GM12878 (cell line): ENCODE data around the gene ELP2. TPM values are rescaled to one million over a fixed set of nuclear protein-coding genes. Genes with fewer than 3 reads are reported as not detected.

Source experiments
- ATAC-seq: fragments of 200-7000 bp; cut with Tn5 transposase; 3 replicates; pipeline ENCODE4 v1.9.1; 2020; ENCODE audit warnings: mild to moderate bottlenecking, moderate library complexity
- BruUV-seq: library from RNA; stranded (reverse); fragments of 400-500 nt; replicated peaks from 2 replicates; lab custom pipeline; 2021; lab: Mats Ljungman, UMichigan
- CTCF ChIA-PET: fragments of 300-600 bp; sonication (Branson Sonifier 250); formaldehyde crosslinking; extraction: SDS; loops from one replicate; lab custom pipeline; 2021; ENCODE audit warnings: inconsistent platforms; lab: Yijun Ruan, JAX
- POLR2A ChIA-PET: fragments of 350-600 bp; formaldehyde crosslinking; extraction: SDS; loops from one replicate; lab custom pipeline; 2021; ENCODE audit warnings: inconsistent platforms; lab: Charles Lee
- RAD21 ChIA-PET: fragments of 300-600 bp; sonication (Branson Sonifier 250); formaldehyde crosslinking; loops from one replicate; lab custom pipeline; 2023; ENCODE audit warnings: antibody characterized with exemption; ENCODE audit not compliant: unreplicated experiment; lab: Charles Lee
- SMC1A ChIA-PET: fragments of 300-600 bp; sonication (Branson Sonifier 250); formaldehyde crosslinking; loops from one replicate; lab custom pipeline; 2023; ENCODE audit not compliant: unreplicated experiment, uncharacterized antibody; lab: Charles Lee
- DNase-seq: peaks from one replicate; pipeline ENCODE4 v3.0.0-alpha.2; 2011; ENCODE audit warnings: low read depth, low spot score
- FAIRE-seq: peaks from 3 replicates; lab custom pipeline; 2011; peaks lifted over from hg19 to GRCh38; lab: Jason Lieb, UNC
- H2AFZ ChIP-seq: 2 replicates; pipeline ENCODE4 v1.6.0; 2011; ENCODE audit warnings: low read depth, low read length, control low read depth; ENCODE audit not compliant: control insufficient read depth
- H3K27ac ChIP-seq: 2 replicates; pipeline ENCODE4 v1.5.1; 2011; ENCODE audit warnings: control low read depth; ENCODE audit not compliant: control insufficient read depth, insufficient read depth
- H3K27me3 ChIP-seq, 2 experiments: replicated peaks in 1 of 2; 2 replicates each; pipeline versions ENCODE4 v1.6.0 to v1.6.1; 2011; ENCODE audit warnings: low read length in 1 of 2; ENCODE audit not compliant: control insufficient read depth in 2 of 2, insufficient read depth in 2 of 2
- H3K36me3 ChIP-seq, 2 experiments: 2 replicates each; pipeline ENCODE4 v1.5.1; 2011; ENCODE audit warnings: low read length in 1 of 2; ENCODE audit not compliant: control insufficient read depth in 2 of 2, insufficient read depth in 2 of 2
- H3K4me1 ChIP-seq: 2 replicates; pipeline ENCODE4 v1.6.1; 2011; ENCODE audit warnings: mild to moderate bottlenecking, low read length, moderate library complexity, mixed read lengths; ENCODE audit not compliant: control insufficient read depth, insufficient read depth
- H3K4me2 ChIP-seq: 2 replicates; pipeline ENCODE4 v1.6.0; 2011; ENCODE audit warnings: control low read depth; ENCODE audit not compliant: control insufficient read depth, insufficient read depth
- H3K4me3 ChIP-seq: fragments of 200-600 bp; sonication (generic); 2 replicates; pipeline ENCODE4 v1.5.1; 2016
- H3K79me2 ChIP-seq: 2 replicates; pipeline ENCODE4 v1.6.0; 2011; ENCODE audit warnings: low read length; ENCODE audit not compliant: control insufficient read depth, insufficient read depth
- H3K9ac ChIP-seq: 2 replicates; pipeline ENCODE4 v1.8.0; 2011; ENCODE audit warnings: low read length, control low read depth, mixed read lengths; ENCODE audit not compliant: control insufficient read depth, insufficient read depth
- H3K9me3 ChIP-seq: replicated peaks from 3 replicates; pipeline ENCODE4 v1.5.1; 2011; ENCODE audit warnings: mild to moderate bottlenecking, low read length; ENCODE audit not compliant: control insufficient read depth, insufficient read depth
- H4K20me1 ChIP-seq: 2 replicates; pipeline ENCODE4 v1.6.0; 2011; ENCODE audit not compliant: control insufficient read depth, insufficient read depth
- ASH2L ChIP-seq: fragments of 300-600, 200-600 bp; sonication (generic); IDR thresholded peaks from 2 replicates; pipeline ENCODE4 v1.6.1; 2017; ENCODE audit warnings: low read depth, mild to moderate bottlenecking, borderline replicate concordance
- ETV6 ChIP-seq, 2 experiments: fragments of 450-650 bp in 1 of 2; IDR thresholded peaks in 1 of 2; conservative IDR thresholded peaks in 1 of 2; 2 replicates each; pipeline ENCODE4 v1.6.1; 2014; ENCODE audit warnings: antibody characterized with exemption in 1 of 2, borderline replicate concordance in 1 of 2, low read depth in 1 of 2, mild to moderate bottlenecking in 1 of 2, moderate library complexity in 1 of 2
- KDM1A ChIP-seq: fragments of 200-600 bp; sonication (generic); IDR thresholded peaks from 2 replicates; pipeline ENCODE4 v1.6.1; 2016; ENCODE audit warnings: borderline replicate concordance
- WGBS: methylation state at CpG from one replicate; pipeline ENCODE4 v1.1.6; 2016; ENCODE audit warnings: low lambda C conversion rate; ENCODE audit not compliant: insufficient replicate concordance, insufficient coverage; ENCODE audit errors: missing lambda C conversion rate; 5-methylcytosine and 5-hydroxymethylcytosine counted together
- in situ Hi-C: fragments of 300-500 bp; cut with MboI; formaldehyde crosslinking; loops from 9 replicates; pipeline ENCODE4 v1.14.3; 2018; ENCODE audit warnings: mixed read lengths
- intact Hi-C: fragments of 100-400 bp; cut with micrococcal nuclease; formaldehyde crosslinking; loops from one replicate; pipeline ENCODE4 v1.14.2; 2022; ENCODE audit not compliant: unreplicated experiment
- polyA plus RNA-seq, 11 experiments: library from polyadenylated mRNA; depleted of rRNA in 4 of 11; unstranded in 6 of 11; stranded (reverse) in 5 of 11; fragments of >200 nt; fragmentation: Nextera tagmentation in 4 of 11; fragmentation: Illumina TruSeq in 1 of 11; extraction: Ambion mirVana in 4 of 11; extraction: Trizol in 1 of 11; gene quantifications; 1 replicate in 1 of 11; 2 replicates in 10 of 11; pipeline versions ENCODE4 v1.2.1 to v1.2.3, GENCODE V29; 2011 to 2016; ENCODE audit warnings: inconsistent platforms in 2 of 11, missing spikeins in 2 of 11, low read depth in 1 of 11
- total RNA-seq, 4 experiments: library from RNA; depleted of rRNA in 3 of 4; stranded (reverse); fragments of >200 nt in 3 of 4; fragmentation: Illumina TruSeq in 1 of 4; extraction: Trizol in 1 of 4; gene quantifications; 2 replicates each; pipeline versions ENCODE4 v1.2.1 to v1.2.3, GENCODE V29; 2013 to 2021
- TF ChIP-seq, protein P1 (sequence below): fragments of 450-650 bp; IDR thresholded peaks from 2 replicates; pipeline ENCODE4 v1.6.1; 2016; ENCODE audit warnings: mild to moderate bottlenecking, moderate library complexity, borderline replicate concordance
- TF ChIP-seq, protein P2 (sequence below): fragments of 450-650 bp; formaldehyde crosslinking; IDR thresholded peaks from 2 replicates; pipeline ENCODE4 v1.4.0; 2020; ENCODE audit warnings: mild to moderate bottlenecking, moderate library complexity

The ELP2 gene
- total and polyA plus RNA-seq, 10 of the 15 experiments (the other 5 are each of a cell fraction or from before 2014, with no cell fraction given), result 56.9 to 134 (median 88.5) TPM

DNA sequence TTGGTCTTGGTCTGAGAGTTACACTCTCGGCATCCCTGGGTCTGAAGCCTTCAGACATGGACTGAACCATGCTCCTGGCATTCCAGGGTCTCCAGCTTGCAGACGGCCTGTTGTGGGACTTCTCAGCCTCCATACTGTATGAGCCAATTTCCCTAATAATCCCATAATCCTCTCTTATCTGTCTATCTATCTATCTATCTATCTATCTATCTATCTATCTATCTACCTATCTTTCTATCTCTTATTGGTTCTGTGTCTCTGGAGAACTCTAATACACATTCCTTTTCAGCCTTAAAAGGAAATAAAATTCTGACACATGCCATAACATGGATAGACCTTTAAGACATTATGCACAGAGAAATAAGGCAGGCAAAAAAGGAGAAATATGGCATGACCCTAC, 24.9 kb upstream of the ELP2 start:
- Histone ChIP-seq H3K4me2 (no peak overlapping the region), H3K27ac (no peak overlapping the region), H2AFZ (no peak overlapping the region), H3K9me3 (peaks cover 1% of the 10 kb centered on the region; the same call in 2 of the 3 replicates), H3K9ac (no peak overlapping the region), H3K79me2 (no peaks in the 10 kb centered on the region), H3K4me3 (no peak overlapping the region), H4K20me1 (no peaks in the 10 kb centered on the region), H3K36me3 (no peaks in the 10 kb centered on the region), H3K27me3 (no peaks in the 10 kb centered on the region), H3K4me1 (no peaks in the 10 kb centered on the region)
- CTCF ChIA-PET, result interaction anchor here (0.9 kb wide), 1 partner anchor 9 kb away, joined by 4 read pairs; no protein-coding TSS in a partner anchor
- intact Hi-C loops (no loop called here), in situ Hi-C loops (no loop called here)
- no peak for TF ChIP-seq ASH2L
- TF ChIP-seq, protein P1, sequence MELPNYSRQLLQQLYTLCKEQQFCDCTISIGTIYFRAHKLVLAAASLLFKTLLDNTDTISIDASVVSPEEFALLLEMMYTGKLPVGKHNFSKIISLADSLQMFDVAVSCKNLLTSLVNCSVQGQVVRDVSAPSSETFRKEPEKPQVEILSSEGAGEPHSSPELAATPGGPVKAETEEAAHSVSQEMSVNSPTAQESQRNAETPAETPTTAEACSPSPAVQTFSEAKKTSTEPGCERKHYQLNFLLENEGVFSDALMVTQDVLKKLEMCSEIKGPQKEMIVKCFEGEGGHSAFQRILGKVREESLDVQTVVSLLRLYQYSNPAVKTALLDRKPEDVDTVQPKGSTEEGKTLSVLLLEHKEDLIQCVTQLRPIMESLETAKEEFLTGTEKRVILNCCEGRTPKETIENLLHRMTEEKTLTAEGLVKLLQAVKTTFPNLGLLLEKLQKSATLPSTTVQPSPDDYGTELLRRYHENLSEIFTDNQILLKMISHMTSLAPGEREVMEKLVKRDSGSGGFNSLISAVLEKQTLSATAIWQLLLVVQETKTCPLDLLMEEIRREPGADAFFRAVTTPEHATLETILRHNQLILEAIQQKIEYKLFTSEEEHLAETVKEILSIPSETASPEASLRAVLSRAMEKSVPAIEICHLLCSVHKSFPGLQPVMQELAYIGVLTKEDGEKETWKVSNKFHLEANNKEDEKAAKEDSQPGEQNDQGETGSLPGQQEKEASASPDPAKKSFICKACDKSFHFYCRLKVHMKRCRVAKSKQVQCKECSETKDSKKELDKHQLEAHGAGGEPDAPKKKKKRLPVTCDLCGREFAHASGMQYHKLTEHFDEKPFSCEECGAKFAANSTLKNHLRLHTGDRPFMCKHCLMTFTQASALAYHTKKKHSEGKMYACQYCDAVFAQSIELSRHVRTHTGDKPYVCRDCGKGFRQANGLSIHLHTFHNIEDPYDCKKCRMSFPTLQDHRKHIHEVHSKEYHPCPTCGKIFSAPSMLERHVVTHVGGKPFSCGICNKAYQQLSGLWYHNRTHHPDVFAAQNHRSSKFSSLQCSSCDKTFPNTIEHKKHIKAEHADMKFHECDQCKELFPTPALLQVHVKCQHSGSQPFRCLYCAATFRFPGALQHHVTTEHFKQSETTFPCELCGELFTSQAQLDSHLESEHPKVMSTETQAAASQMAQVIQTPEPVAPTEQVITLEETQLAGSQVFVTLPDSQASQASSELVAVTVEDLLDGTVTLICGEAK, result no peak
- TF ChIP-seq, protein P2, sequence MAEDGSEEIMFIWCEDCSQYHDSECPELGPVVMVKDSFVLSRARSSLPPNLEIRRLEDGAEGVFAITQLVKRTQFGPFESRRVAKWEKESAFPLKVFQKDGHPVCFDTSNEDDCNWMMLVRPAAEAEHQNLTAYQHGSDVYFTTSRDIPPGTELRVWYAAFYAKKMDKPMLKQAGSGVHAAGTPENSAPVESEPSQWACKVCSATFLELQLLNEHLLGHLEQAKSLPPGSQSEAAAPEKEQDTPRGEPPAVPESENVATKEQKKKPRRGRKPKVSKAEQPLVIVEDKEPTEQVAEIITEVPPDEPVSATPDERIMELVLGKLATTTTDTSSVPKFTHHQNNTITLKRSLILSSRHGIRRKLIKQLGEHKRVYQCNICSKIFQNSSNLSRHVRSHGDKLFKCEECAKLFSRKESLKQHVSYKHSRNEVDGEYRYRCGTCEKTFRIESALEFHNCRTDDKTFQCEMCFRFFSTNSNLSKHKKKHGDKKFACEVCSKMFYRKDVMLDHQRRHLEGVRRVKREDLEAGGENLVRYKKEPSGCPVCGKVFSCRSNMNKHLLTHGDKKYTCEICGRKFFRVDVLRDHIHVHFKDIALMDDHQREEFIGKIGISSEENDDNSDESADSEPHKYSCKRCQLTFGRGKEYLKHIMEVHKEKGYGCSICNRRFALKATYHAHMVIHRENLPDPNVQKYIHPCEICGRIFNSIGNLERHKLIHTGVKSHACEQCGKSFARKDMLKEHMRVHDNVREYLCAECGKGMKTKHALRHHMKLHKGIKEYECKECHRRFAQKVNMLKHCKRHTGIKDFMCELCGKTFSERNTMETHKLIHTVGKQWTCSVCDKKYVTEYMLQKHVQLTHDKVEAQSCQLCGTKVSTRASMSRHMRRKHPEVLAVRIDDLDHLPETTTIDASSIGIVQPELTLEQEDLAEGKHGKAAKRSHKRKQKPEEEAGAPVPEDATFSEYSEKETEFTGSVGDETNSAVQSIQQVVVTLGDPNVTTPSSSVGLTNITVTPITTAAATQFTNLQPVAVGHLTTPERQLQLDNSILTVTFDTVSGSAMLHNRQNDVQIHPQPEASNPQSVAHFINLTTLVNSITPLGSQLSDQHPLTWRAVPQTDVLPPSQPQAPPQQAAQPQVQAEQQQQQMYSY (CRISPR knock-in tag), result no peak
- no peak for TF ChIP-seq KDM1A
- TF ChIP-seq ETV6 (conservative IDR thresholded peaks at IDR 0.05 in 1 of 2, IDR thresholded peaks at IDR 0.05 in 1 of 2; ENCODE audit: borderline replicate concordance in 1 of 2, low read depth in 1 of 2), result no peak
- no TSS peak for BruUV-seq
- WGBS, result 95% methylated on average over 2 of the region's 2 CpGs
- ATAC-seq (no peak), DNase-seq (no peak), FAIRE-seq (no peak)
- RAD21 ChIA-PET, result no interaction called here
- SMC1A ChIA-PET, result interaction anchor here (1.0 to 1.5 kb wide), 3 partner anchors 9 to 180 kb away, joined by 4 to 5 read pairs (median 4); no protein-coding TSS in a partner anchor
- POLR2A ChIA-PET, result no interaction called here
